Amniotic stem cell (primary cell): ENCODE data around the gene HIRA.
"Not testable (repeated sequence)": the region's sequence is repeated elsewhere in the genome, so short reads cannot be mapped to it uniquely, and the experiment has no call there.

Experiments used
- DNase-seq: peaks from one replicate; lab custom pipeline; 2025; lab: John Stamatoyannopoulos, UW

Gene HIRA

GRCh38 chr22:19385221-19385906 is 46.2 kb downstream of the HIRA start:
- no peak for DNase-seq

GRCh38 chr22:19383292-19383691 is 48.2 kb downstream of the HIRA start:
- no peak for DNase-seq

- no peak for DNase-seq
These were observed 49.3 kb downstream of the HIRA start for GRCh38 chr22:19382240-19382639.

DNA sequence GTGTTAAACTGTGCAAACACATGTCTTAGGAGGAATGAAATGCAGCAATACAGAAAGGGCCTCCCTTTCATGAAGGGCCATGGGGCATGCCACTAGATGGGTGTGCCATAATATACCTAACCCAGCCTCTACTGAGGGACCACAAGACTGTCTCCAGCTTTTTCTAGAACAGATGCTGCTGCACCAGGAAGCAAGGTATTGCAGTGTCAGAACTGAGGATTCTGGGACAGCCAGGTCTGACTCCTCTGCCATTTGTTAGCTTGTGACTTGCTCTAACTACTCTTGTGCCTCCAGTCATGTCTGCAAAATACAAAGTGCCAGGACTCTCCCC is 53.2 kb downstream of the HIRA start:
- DNase-seq: no peak

GRCh38 chr22:19377565-19378343 is 53.8 kb downstream of the HIRA start:
- no peak for DNase-seq

DNA sequence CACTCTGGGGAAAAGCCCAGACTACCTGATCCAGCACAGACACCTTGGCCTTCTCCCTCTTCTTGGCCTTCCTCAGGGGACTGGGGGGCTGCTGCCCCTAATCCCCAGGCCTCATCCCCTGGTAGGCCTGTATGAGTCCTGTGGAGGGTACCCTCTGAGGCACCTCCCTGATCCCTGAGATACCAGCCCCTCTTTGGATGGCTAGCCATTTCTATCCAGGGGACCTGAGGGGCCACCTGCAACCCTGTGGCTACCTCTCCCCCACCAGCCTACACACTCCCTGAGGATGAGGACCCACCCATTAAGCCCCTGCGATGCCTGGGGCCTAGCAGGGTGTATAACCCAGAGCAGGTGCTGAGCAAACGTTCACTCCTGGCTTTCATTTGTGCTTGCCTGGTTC is 54.6 kb downstream of the HIRA start:
- no peak for DNase-seq

GRCh38 chr22:19376247-19376646 is 55.3 kb downstream of the HIRA start:
- no peak for DNase-seq

DNA sequence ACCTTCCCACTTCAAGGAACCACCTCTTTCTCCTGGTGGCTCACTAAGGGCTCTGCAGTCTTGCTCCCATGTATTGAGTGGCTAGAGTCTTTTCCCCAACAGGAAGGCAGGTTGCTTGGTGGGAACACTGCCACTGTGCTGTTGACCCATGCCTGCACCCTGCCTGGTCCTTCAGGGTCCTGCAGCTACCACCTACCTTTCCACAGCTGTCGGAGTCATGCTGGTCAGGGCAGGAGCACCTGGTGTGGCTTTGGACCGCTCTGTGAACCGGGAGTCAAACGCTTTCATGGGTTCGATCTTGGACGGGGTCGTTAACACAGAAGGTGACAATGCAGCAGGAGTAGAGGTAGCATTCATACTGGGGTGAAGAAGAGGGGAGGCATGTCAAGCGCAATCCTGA is 56.1 kb downstream of the HIRA start:
- DNase-seq: no peak

GRCh38 chr22:19374410-19374809 is 57.1 kb downstream of the HIRA start:
- no peak for DNase-seq

GRCh38 chr22:19373450-19373849 is 58.1 kb downstream of the HIRA start:
- DNase-seq: no peak

GRCh38 chr22:19371893-19372292 is 59.6 kb downstream of the HIRA start:
- DNase-seq: no peak

DNA sequence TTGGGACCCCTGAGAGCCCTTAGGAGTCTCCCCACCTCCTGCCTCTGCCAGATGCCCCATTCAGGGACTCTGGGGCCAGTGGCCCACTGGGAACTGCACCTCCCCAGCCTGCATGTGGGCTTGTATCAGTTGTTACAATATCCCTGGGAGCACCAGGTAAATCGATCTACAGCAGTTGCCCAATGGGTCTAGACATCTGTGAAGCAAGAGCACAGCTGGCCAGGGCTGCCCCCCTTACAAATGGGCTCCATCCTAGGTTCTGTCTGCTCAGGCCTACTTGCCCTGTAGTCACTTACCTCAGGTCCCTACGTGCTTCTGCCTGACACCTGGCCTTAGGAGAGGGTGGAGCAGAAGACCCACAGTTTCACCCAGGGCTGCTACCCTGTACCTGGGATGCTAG is 62.7 kb downstream of the HIRA start:
- no peak for DNase-seq

GRCh38 chr22:19367763-19368367 is 63.7 kb downstream of the HIRA start:
- DNase-seq: no peak

GRCh38 chr22:19363541-19363940 is 68.0 kb downstream of the HIRA start:
- DNase-seq: not testable (repeated sequence)

GRCh38 chr22:19361501-19362103 is 69.9 kb downstream of the HIRA start:
- no peak for DNase-seq

- DNase-seq: no peak
These were observed 70.7 kb downstream of the HIRA start for GRCh38 chr22:19360862-19361261.

GRCh38 chr22:19360300-19360792 is 71.2 kb downstream of the HIRA start:
- DNase-seq: no peak

DNA sequence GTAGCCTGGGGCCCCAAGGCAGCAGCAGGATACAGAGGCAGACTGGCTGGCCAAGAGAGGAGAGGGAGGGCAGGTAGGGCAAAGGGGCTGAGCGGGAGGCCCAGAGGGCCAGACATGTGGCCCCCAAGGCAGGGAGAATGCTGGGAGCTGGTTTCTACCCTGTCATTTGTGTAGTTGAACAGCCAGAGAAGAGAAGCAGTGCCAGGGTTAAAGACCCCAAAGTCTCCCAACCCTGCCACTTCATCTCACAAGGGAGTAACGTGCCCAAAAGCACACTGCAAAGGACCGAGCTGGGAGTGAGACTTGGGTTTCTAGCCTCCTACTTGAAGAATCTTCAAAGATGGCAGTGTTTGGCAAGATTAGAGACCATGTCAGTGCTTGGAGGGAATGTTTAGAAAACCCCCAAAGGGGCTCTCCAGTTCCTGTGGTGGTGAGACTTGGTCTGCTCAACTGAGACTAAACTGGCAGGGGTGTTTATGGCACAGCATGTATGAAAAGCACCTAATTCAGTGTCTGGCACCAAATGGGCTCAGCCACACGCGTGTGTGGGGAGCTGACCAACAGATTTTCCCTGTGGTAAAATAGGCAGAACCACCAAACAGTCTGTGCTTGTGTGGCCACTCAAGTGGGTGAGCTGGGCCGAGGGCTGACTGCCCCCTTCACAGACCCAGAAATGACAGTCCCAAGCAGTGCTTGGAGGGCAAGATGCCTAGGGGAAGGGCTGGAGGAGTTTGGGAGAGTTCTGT is 71.8 kb downstream of the HIRA start:
- no peak for DNase-seq

GRCh38 chr22:19358703-19359553 is 72.6 kb downstream of the HIRA start:
- DNase-seq: no peak

DNA sequence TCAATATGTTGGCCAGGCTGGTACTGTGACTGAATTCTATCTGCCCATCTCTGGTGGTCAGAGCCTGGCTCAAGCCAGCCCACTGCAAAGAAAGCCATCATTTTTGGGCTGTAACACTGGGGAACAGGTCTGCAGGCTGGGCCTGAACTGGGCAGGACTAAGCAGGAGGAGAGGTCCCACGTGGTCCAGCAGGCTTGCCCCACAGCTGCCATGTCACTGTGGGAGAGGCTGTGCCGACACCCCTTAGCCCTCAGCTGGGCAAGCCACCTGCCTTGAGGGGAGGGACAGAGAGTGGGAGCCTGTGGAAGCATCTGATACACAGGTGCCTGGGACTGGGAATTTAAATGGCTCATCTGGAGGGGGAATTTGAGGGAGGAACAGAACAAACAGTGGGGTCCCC is 73.3 kb downstream of the HIRA start:
- no peak for DNase-seq
